Right lung (tissue), 5 donors: ENCODE measurements around the gene LRCH4. TPM values are rescaled to one million over a fixed set of nuclear protein-coding genes. Genes with fewer than 3 reads are reported as not detected.
"Not testable (repeated sequence)": the region's sequence is repeated elsewhere in the genome, so short reads cannot be mapped to it uniquely, and the experiment has no call there.

Experiments
- DNase-seq, 2 donors: peaks; one replicate each; pipeline ENCODE4 v3.0.0-alpha.2; 2013
- polyA plus RNA-seq, 5 donors: library from polyadenylated mRNA; unstranded; fragments of 120-200 nt; gene quantifications; one replicate each; pipeline versions ENCODE4 v1.2.1 to v1.2.3, GENCODE V29; 2013; ENCODE audit warnings: inconsistent platforms in 1 of 5, low replicate concordance in 1 of 5; ENCODE audit not compliant: insufficient read length in 5 of 5, insufficient read depth in 1 of 5

Gene LRCH4
- polyA plus RNA-seq, 5 donors = 32.9 to 83.5 (median 58.0) TPM

DNA sequence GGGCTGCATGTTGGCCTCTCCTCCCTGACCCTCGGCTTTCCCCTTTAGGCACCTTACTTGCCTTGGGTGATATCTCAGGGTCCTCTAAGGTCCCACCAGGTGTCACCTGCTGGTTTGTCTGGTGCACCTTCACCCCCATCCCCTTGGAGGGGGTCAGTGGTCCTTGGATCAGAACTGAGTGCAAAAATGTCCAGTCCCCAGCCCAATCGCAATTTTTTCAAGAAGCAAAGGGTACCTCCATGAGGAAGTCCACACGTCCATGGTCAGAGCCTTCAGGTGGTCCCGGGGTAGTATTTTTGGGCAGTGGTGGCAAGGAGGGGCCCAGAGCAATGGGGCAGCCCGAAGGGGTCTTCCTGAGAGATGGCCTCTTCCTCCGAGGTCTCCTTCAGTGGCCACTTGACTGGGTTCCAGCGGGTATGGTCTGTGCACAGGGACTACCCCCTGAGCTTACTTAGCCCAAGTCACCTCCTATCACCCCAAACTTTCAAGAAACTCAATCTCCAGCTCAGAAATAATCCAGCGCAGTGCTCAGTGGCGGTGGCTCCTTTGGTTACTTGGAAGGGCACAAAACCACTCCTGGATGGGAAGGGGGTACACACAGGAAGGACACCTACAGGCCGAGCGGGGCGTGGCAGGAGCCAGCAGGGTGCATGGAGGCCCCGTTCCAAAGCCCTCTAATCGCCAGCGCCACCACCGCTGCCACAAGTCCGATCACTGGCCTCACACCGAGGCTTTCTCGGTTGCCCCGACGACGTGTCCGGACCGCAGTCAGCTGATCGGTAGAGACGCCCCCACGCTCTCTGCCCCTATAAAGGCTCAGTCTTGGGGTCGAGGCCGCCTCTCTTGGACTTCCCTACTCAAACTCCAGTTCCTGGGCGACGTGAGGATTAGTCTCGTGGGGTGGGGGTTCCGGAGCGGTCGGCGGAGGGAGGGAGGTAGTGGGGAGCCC lies 16.8 kb downstream of the LRCH4 start:
- no peak for DNase-seq

DNA sequence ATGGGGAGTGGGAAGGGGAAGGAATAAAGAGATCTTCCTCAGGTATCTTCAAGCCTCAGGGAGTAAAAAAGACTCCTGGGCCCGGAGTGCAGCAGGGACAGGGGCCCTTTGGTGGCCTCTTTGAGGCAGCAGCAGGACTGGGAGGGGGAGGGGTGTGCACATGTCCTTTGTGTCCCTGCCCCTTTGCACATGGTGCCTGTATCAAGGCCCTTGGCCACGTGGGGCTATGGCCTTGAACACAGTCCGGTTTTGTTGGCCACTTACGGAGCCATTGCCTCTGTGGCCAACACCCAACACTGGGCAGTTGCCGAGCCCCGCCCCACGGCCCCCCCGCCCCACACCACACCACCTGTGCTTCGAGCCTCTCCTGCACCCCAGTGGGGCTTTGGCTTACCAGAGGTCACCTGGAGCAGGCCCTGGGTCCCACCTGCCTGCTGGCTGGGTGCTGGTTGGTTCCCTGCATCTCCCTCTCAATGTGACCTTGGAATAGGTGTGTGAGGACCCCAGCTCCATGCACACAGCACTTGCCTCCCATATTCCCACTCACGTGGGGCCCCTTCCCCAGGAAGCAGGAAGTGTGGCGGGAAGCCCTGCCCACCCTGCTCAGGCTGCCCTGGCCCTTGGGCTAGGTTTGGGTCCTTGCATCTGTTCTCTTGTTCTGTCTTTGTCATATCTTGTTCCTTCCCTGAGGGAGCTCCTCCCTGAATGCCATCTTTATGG lies 17.6 kb downstream of the LRCH4 start:
- DNase-seq = no peak

DNA sequence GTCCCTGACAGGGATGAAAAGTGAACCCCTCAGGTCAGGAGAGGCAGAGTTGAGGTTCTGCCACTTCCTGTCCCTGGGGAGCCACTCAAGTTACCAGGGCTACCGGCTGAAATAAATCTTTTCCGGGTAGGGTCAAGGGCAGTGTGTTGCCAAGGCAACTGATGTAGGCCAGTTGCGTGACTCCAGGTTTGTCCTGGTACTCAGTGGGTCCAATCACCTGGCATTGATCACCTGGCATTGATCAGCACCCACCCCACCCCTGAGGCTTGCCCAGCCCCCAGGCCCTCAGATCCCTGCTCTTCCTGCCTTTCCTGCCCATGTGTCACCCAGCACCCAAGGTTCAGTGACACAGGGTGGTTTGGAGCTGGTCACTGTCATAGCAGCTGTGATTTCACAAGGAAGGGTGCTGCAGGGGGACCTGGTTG lies 18.2 kb downstream of the LRCH4 start:
- DNase-seq = no peak

DNA sequence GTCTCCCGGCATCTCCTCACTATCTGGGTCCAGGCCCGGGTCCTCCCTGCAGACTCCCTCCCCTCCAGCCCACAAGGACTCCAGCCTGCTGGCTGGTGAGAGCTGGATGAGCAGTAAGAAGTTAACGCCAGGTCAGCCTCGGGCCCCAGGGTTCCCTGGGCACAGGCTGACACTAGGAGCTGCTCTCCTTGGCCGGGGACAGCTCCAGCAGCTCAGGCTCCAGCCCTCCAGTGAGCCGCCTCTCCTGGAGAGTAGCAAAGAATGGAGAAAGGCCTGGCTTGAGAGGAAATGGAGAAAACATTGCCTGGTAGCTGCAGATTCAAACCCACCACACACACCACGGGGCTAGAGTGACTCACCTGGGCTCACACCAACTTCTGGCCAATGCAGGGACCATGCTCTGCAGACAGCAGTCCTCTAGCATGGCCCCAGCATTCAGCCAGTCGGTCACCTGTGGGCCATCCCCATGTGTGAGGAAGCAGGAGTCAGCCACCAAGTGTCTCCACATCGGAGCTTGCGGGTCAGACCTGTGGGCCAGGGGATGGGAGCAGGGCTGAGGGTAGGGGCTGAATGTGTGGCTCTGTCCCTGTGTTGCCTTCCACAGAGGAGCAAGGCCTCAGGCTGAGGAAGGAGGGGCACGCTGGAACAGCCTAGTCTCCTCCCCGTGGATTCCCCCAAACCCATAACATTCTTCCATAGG lies 18.7 kb downstream of the LRCH4 start:
- no peak for DNase-seq

DNA sequence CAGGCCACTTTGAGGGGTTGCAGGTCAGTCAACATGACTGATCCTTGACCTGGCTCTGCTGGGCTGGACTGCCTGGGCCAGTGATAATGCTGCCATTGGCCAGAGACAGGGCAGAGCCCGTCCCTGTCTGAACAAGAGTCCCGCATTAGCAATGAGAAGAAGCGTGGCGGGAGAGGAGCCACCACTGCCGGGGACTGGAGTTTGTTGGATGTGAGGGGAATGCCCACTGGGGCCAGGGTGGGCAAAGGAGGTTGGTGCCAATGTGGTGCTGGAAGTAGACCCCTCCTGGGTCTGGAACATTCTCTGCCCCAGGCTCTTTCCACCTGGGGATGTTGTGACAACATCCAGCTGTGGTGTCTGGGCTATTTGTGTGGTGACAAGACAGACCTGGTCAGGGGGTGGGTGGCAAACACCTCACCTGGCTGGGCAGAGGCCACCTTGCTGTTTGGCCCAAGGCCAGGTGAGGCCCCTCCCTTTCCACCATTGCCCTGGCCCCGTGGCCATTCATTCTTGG lies 19.9 kb downstream of the LRCH4 start:
- no peak for DNase-seq

DNA sequence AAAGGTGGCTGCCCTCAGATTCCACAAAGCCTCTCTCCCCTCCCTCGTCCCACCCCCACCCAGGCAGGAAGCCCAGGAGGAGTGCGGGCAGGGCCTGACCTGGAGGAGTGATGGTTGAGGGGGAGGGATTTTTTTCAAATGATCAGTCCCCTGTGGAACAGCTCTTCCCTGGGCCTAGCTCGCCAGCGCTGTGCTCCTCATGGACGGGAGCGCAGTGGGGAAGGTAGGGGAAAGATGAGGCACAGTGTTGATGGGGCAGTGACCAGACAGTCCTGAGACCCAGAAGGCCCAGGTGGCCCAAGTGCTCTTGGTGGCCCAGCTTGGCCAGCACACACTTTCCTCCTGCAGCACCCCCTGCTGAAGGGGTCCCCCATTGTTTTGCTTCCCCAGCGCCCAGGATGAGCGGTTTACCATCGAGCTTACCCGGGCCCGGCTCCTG lies 20.8 kb downstream of the LRCH4 start:
- DNase-seq = no peak

DNA sequence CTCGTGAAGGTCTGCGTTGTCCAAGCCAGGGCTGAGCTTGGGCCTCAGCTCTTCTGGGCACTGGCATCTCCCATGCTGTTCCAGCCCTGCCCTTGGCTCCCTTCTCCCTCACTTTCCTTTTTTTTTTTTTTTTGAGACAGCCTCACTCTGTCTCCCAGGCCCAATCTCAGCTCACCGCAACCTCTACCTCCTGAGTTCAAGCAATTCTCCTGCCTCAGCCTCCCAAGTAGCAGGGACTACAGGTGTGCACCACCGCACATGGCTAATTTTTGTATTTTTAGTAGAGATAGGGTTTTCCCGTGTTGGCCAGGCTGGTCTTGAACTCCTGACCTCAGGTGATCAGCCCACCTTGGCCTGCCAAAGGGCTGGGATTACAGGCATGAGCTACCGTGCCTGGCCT lies 21.5 kb downstream of the LRCH4 start:
- DNase-seq = not testable (repeated sequence)

DNA sequence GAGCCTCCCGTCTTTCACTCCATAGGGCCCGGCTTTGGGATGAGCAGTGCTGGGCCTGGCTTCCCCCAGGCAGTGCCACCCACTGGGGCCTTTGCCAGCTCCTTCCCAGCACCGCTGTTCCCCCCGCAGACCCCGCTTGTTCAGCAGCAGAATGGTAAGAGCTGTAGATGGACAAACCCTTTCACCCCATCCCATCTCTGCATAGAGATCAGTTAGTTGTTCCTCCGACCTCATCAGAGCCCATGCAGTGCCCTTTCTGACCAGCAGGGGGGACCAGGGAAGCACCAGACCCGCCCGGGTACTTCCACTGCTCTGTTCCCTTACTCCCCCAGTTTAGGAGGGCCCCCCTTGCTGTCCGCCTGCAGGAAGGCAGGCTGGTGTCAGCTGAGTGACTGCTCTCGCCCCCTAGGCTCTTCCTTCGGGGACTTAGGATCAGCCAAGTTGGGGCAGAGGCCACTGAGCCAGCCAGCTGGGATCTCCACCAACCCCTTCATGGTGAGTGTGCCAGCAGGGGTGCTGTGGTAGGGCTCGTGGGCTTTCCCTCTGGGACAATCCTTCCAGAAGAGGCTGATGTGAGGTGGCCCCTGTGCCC lies 22.0 kb downstream of the LRCH4 start:
- DNase-seq = peak in 1 of 2 donors; percentile 61

DNA sequence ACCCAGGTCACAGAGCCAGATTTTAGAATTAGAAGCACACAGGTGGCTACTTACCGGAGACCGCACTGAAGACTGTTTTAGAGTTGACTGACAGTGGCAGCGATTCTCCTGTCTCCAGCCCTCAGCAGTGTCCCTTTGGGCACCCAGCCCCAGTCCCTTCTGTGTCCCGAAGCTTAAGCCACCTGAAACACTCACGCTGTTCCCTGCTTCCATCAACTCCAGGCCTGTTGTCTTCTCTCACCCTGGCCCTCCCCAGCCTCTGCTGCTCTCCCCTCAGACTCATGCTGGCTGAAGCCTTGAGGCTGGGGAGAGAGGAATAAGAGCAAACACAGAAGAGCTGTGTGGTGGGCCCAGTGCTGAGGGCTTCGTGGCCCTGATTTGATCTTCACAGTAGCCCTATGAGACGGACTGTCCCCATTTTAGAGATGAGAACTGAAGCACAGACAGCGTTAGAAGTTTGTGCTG lies 22.8 kb downstream of the LRCH4 start:
- no peak for DNase-seq

DNA sequence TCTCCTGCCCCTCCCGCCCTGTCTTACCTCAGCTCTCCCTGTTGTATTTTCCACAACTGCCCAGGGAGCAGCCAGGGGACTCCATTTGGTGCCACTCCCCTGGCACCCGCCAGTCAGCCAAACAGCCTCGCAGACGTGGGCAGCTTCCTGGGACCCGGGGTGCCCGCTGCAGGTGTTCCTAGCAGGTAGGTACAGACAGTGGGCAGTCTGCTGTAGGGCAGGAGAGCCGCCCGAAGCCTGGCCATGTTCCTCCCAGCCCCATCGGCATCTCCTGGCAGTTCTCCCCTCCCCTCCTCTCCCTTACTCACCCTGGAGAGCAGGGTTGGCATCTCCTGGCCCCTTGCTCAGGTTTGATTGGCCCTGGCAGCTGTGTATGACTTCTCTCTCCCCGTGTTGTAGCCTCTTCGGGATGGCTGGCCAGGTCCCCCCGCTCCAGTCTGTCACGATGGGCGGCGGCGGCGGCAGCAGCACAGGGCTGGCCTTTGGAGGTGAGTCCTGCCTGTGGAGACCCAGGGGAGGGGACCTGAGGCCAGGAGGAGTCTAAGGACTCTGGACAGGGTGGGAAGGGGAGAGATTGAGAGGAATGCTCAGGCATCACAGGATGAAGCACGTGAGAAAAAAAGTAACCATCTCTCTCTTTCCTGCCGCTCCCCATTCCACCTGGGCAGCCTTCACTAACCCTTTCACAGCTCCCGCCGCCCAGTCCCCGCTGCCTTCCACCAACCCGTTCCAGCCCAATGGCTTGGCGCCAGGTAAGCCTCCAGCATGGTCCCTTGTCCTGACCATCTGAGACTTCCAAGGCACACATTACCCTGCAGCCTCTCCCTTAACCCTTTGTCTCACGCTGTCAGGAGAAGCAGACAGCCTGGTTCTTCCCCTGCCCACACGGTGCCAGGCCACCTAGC lies 23.5 kb downstream of the LRCH4 start:
- DNase-seq = no peak

DNA sequence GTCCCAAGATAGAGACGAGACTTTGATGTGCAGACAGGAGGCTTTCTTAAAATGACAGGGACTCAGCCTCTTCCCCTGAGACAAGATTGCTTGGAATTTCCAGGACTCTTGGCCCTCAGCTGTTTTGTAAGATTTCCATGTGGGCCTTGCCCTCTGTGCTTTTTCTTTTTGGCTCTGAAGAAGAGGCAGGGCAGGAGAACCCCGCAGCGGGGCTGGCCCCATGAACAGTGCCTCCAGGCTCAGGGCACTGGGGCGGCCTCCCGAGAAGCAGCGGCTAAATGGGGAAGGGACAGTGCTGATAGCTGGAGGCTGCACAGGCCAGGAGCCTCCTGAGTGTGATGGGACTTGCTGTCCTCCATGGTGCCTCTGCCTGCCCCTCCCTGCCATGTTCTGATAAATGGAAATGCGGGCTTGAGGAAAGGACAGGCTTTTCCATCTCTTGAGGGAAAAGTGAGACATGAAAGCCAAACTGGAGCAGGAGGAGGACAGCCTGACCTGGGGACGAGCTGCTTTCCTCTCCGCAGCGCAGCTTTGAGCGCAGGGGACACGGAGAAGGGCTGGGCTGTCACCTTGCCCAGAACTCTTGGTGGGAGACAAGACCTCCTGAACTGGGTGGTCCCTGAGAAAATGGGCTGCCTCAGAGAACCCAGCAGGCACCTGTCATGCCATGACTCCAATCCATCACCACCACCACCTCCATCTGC lies 24.3 kb downstream of the LRCH4 start:
- no peak for DNase-seq

DNA sequence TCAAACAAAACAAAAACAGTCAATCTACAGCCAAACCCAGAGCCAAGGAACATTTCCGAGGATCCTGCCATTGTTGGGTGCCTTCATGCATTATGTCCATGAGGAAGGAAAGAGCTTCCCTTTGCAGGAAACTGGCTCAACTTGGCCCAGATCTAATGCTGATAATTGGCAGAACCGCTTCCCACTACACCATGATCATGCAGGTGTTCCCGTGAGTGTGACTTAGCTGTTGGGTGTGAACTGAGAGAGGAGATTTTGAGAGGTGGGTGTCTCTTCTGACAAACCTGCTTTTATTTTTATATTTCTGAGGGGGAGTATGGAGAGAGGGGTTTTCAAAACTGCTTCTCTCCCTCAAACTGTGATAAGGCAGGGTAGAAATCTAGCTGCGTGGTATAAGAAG lies 26.8 kb downstream of the LRCH4 start:
- no peak for DNase-seq

DNA sequence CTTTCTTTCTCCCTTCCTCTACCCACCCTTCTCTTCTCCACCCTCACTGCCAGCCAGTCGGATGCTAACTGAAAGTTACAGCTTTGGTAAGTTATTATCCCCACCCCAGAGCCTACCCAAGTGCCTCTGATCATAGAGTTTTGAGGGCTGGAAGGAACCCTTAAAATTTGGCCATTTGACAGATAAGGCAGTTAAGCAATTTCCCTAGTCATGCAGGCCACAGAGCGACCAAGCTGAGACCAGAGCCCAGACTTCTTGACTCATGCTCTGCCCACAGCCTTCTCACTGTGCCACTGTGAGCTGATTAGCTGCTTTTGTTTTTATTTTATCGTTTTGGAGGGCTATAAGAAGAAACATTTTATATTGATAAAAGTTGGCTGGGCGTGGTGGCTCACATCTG lies 29.4 kb downstream of the LRCH4 start:
- no peak for DNase-seq

DNA sequence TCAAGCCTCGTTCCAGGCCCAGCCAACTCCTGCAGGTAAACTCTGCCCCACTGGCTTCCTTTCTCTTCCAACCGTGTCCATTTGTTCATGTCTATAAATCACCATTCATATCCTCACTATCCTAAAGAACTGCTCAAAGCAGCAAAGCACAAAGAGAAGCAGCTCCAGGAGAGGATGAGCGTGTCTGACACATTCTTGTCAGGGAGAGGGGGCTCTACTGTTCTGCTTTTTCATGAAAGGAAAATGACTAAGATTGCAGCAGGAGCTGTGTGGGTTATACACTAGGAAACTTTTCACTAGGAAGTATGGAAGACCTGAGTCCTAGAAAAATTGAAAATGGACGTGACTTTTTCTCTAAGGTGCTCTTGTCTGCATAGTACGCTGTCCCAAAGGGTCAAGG lies 30.2 kb downstream of the LRCH4 start:
- DNase-seq = no peak

DNA sequence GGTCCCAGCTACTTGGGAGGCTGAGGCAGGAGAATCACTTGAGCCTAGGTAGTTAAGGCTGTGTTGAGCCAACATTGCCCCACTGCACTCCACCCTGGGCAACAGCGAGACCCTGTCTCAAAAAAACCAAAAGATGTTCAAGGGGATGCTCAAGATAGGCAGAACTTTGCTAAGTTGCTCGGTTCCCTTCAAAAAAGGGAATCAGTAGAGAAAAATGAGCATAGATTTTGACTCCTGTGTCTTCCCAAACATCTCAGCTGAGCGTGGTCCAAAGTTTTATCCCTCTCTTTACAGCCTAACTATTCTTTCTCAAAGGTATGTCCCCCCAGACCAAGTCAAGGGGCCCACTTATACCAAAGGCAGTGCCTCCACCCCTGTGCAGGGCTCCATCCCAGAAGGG lies 32.9 kb downstream of the LRCH4 start:
- no peak for DNase-seq

DNA sequence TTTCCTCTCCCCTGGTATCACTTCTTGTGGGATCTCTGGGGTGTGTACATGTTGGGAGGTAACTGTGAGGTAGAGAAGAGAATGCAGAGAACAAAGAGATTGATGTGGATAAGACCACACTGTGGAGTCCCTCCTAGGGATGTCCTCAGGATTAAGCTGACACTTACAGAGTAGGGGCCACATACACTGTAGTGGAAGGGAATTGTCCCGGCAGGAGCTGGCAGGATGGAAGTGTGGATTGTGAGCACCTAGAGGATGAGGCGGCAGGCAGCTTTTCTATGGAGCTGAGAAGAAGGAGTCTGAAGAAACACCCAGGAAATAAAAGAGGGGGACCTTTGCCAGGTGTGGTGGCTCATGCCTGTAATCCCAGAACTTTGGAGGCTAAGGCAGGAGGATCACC lies 33.4 kb downstream of the LRCH4 start:
- no peak for DNase-seq

DNA sequence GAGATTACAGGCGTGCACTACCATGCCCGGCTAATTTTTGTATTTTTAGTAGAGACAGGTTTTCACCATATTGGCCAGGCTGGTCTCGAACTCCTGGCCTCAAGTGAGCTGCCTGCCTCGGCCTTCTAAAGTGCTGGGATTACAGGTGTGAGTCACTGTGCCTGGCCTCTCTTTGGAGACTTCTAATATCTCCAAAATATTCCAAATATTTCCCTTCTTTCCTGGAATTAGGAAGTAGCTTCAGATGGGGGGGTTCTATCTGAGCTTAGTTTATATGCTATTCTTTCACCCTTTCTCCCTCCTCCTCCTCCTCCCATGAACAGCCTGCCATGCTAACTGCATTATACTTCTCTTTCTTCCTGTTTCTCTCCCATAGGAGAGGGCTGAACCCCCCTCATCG lies 37.5 kb downstream of the LRCH4 start:
- DNase-seq = not testable (repeated sequence)

DNA sequence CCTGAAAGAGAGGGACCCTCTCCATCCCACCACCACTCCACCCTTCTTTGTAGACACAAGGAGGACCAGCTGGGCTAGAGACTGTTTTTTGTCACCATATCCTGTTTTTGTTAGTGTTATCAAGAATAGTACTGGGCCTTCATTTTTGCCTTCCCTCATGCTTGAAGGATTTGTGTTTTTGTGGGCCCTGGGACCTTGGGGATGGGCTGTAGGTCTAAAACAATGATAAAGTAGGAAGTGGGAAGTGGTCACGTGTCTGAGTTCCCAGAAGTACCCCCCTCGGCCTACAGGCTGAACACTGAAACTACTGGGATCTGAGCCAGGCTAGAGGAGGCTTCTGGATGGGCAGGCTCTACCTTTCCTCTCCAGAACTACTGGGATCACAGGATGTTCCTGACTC lies 38.1 kb downstream of the LRCH4 start:
- DNase-seq = no peak

DNA sequence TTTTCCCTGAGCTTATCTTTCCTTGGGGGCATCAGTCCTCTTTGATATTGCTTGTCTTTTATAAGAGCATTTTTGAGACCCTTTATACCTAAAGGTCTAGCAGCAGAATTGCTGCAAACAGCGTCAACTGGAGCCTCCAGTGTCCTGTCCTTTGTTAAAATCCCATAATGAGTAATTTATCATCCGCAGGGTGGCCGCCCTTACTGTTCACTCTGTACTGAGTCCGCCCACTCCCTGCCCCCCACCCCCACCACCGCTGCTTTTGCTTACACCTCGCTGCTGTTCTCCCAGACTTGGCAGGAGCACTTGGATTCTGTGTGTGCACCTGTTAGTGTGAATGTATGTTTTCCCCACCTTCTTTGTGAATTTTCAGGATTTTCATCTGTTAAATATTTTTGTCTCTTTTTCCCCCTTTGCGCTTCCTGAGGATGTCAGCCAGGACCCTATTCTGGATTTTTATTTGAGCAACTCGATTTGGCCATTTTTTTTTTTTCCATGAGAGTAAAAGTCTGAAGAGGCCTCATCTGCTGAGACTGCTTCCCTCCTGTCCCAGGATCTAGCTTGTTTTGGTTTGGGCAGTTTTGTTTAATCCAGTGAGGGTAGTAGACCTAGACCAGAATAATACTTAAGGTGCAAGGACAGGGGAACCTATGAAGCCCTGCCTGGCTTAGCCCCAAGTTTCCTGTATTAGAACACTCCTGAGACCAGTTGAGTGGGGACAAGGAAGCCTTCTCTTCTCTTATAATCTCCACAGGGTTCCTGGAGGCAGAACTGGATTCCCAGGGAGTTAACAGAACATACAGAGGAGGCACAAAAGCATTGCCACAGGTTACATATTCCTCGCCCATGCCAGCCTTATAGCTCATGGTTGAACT lies 38.8 kb downstream of the LRCH4 start:
- DNase-seq = no peak
